HG03280 (cell line): ENCODE measurements around the gene COL4A1.
"Not testable (repeated sequence)": the region's sequence is repeated elsewhere in the genome, so short reads cannot be mapped to it uniquely, and the experiment has no call there.

Source experiments
- ATAC-seq: cut with Tn5 transposase; IDR thresholded peaks from one replicate; pipeline ENCODE4 v1.9.1; 2021; ENCODE audit warnings: mild to moderate bottlenecking, moderate library complexity; ENCODE audit not compliant: unreplicated experiment

Gene COL4A1

DNA sequence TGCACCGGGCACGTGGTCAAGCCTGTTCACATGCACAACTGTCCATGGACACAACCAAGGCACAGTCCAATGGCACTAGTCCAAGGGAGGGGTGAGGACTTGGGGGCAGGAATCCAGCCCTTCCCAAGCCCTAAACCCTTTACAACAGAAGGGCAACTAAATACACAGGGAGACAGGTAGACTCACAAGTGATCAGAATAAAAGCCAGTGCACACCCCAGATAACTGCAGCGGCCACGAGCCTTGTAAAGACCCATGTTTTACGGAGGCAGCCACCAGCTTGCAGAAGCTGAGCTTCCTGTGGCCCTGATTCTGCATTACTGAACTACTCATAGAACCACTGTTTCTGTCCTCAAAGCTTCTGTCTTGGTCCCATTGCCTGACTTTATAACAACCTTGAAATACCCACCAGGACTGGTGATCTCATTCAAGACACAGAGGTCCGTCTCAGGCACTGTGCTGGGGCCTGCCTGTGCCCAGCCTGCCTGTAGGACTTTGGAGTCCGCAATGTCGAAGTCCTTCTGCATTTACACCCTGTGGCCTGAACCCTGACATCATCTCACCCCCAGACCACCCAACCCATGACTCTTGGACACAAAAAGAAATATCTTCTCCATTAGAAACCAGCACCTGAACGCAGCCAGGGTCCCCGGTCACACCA lies 181.2 kb downstream of the COL4A1 start:
- ATAC-seq: no peak

DNA sequence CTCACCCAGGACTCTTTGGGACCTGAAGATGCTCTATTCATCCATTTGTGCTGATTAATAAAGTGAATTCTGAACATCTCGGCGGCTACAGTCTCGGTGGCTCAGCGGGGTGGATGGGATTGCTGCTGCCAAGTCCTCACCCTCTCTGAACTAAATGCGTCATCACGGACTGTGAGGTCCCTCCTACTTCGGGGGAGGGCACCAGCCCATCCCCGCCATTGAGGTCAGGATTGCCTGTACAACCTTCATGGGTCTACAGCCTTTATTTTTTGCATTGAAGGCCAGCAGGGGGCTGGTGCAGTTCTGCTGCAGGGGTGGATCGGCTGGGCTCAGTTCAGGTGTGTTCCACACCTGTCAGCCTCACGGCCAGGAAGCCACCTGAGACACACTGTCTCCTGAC lies 181.8 kb downstream of the COL4A1 start:
- ATAC-seq: no peak

DNA sequence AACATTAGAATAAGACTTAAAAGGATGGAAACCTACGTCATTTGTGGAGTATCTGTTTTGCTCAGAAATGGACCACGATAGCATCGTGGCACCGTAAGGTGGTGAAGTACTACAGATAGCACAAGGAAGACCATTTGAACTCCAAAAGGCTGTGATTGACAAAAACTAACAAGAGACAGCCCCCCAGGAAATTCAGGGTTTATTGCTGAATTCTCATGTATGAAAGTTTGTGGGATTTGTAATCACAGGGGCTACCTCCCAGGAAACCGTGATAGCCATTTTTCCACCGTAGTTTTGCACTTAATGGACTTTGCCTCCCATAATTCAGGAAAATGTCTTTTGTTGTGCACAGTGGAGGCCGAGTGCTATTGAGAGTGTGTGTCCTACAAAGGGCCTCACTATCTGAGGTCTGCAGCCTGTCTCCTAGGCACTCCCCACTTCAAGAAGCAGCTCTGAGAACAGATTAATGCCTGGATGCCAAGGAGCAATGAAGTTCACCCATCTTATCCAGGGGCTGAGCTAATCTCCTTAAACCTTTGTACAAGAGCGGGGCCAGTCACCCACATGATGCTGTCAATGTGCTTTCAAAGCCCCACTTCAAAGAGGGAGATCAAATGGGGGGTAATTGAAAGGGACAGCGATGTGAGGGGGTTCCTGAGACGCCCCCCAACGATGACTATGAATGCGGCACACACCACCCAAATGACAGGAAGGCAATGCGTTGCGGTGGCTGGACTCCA lies 182.6 kb downstream of the COL4A1 start:
- ATAC-seq: no peak

GRCh38 chr13:110123041-110123809 lies 183.7 kb downstream of the COL4A1 start:
- no peak for ATAC-seq

DNA sequence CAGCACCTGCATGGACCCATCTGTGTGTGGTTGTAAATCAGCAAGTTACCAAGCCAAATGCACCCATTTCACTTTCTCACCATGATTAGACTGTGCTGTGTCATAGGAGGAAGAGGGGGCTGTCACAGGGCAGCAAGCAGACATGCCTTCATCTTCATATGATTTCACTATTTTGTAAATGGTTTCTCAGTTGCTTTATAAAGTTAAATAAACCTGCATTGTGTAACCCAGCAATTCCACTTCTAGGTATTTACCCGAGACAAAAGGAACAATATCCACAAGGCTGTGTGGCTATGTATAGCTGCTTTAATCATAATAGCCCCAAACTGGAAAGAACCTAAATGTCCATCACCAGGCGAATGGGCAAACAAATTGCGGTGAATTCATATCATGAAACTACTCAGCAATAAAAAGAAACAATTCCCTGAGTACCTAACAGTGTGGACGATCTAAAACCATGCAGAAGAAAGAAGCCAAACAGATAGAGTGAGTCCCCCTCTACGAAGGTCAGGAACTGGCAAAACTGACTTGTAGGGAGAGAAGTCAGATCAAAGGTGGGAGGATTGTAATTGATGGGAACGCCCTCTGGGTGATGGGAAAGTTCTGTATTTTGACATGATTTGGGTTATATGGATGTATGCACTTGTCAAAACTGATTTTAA lies 185.4 kb downstream of the COL4A1 start:
- peak; percentile 61 for ATAC-seq

GRCh38 chr13:110119935-110120905 lies 186.7 kb downstream of the COL4A1 start:
- no peak for ATAC-seq

DNA sequence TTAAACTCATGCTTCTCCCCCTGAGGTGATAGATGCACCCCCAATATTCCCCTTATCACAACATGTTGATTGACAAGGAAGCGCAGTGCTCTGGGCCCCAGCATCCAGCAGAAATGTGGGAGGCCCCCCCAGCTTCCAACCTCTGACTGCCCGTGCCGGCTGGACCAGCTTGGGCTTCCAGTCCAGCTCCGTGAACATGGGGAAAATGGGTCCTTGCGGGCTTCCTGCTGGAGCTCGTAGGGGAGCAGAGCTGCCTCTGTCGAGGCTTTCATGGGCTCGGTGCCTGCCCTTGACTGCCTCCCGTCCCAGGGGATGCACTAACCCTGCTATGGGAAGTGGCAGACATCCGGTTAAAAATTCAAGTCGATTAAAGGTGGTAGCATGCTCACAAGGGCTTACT lies 188.9 kb downstream of the COL4A1 start:
- no peak for ATAC-seq

GRCh38 chr13:110116072-110116487 lies 190.9 kb downstream of the COL4A1 start:
- peak; percentile 65 for ATAC-seq

DNA sequence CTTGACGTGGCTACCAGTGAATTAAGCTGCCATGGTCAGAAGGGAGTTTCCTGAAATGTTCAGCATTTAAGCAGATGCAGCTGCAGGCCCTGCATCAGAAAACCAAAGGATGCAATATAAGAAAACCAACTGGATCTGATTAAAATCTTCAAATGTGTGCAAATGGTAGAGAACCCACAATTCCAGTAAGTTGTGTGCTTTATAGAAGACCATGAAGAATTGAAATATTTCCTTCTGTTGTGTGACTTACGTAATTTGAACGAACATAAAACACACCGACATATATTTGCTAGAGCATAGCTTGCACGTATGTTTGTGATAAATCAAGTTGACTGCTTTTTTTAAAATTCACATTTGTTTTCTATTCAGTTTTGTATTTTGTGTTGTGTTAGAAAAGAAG lies 191.4 kb downstream of the COL4A1 start:
- no peak for ATAC-seq

GRCh38 chr13:110114316-110114715 lies 192.6 kb downstream of the COL4A1 start:
- no peak for ATAC-seq

GRCh38 chr13:110113284-110113764 lies 193.6 kb downstream of the COL4A1 start:
- no peak for ATAC-seq

- ATAC-seq: not testable (repeated sequence)
Measured at GRCh38 chr13:110112379-110112778, 194.6 kb downstream of the COL4A1 start.

- no peak for ATAC-seq
Measured at GRCh38 chr13:110110783-110111182, 196.2 kb downstream of the COL4A1 start.

DNA sequence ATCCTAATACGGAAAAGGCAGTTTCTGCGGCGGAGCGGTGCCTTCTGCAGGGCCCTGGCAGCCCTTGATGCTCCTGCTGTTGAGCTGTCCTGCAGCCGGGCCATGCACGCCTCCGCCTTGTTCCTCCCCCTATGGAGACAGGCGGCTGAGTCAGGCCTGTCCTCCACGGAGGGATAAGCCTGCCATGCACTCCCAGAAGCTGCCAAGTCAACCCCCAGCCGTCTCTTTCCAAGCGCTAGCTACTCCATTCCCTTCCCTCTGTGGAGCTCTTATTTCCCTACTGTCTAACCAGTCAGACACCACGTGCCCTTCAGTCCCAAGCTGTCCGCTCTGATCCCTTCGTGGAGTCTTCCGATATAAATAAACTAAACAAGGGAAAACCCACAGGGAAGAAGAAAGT lies 197.0 kb downstream of the COL4A1 start:
- no peak for ATAC-seq

- ATAC-seq: no peak
Measured at GRCh38 chr13:110109140-110109783, 197.7 kb downstream of the COL4A1 start.

GRCh38 chr13:110108348-110109139 lies 198.4 kb downstream of the COL4A1 start:
- ATAC-seq: peak; percentile 45

DNA sequence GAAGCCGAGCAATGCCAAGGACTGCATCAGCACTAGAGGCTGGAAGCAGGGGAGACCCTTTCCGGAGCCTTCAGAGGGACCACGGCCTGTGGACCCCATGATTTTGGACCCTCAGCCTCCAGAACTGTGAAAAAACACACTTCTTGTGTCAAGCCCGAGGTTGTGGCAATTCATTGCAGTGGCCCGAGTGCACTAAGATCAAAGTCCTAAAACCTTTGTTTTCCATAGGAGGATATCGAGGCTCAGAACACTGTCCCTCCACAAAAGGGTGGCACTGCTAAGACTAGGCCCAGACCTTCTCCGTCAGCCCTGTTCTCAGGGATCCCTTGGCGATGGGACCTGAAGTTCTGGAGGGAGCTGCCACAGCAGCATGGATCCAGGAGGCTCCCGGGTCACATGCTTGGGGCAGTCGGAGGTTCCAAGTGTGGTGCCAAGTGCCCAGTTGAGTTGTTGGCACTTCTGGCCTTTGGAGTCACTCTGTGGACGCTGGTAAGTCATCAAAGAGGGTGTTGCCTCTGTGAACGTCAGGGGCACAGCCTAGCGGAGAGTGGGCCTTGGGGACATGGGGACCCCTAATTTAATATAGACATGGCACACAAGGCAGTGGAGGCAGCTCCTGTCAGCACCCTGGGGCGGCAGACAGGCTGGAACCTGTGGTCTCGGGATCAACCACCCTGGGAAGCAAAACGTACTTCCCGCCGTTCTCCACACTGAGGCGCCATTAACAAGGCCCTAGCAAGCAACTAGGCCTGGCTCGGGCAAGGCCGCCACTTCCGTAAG lies 199.2 kb downstream of the COL4A1 start:
- ATAC-seq: no peak

- ATAC-seq: no peak
Measured at GRCh38 chr13:110106726-110107125, 200.2 kb downstream of the COL4A1 start.
